Umbilical cord (tissue), 2 donors: ENCODE data around the gene DNAJC27. TPM values are rescaled to one million over a fixed set of nuclear protein-coding genes. Genes with fewer than 3 reads are reported as not detected.
"Not testable (repeated sequence)": the region's sequence is repeated elsewhere in the genome, so short reads cannot be mapped to it uniquely, and the experiment has no call there.

Experiments used
- DNase-seq: peaks from one replicate; pipeline ENCODE4 v3.0.0-alpha.2; 2015; ENCODE audit warnings: low spot score
- total RNA-seq: library from RNA; depleted of rRNA; stranded (reverse); fragments of >200 nt; gene quantifications from one replicate; pipeline ENCODE4 v1.2.3, GENCODE V29; 2014; ENCODE audit warnings: low replicate concordance; ENCODE audit not compliant: insufficient read depth

The DNAJC27 gene
- 5.3 TPM for total RNA-seq

GRCh38 chr2:24971536-24972314, at the start of gene DNAJC27:
Gene DNAJC27, minus strand, starts transcription at chr2:24971955. Its CDS starts 51 bp downstream, at chr2:24971904.
- peak; percentile 99 for DNase-seq

GRCh38 chr2:25018681-25019080, 46.9 kb upstream of the DNAJC27 start:
- DNase-seq: no peak

- DNase-seq: no peak
These were observed 42.9 kb upstream of the DNAJC27 start for GRCh38 chr2:25014631-25015030.

GRCh38 chr2:25011342-25011741, 39.6 kb upstream of the DNAJC27 start:
- DNase-seq: not testable (repeated sequence)

GRCh38 chr2:25009954-25010353, 38.2 kb upstream of the DNAJC27 start:
- DNase-seq: no peak

GRCh38 chr2:25002066-25002465, 30.3 kb upstream of the DNAJC27 start:
- DNase-seq: peak; percentile 71

GRCh38 chr2:25001325-25001637, 29.5 kb upstream of the DNAJC27 start:
- no peak for DNase-seq

- peak; percentile 59 for DNase-seq
These were observed 29.0 kb upstream of the DNAJC27 start for GRCh38 chr2:25000503-25001324.

GRCh38 chr2:25000036-25000435, 28.3 kb upstream of the DNAJC27 start:
- no peak for DNase-seq

- not testable (repeated sequence) for DNase-seq
These were observed 27.3 kb upstream of the DNAJC27 start for GRCh38 chr2:24999097-24999496.

GRCh38 chr2:24994146-24994724, 22.5 kb upstream of the DNAJC27 start:
- no peak for DNase-seq

GRCh38 chr2:24993406-24994145, 21.8 kb upstream of the DNAJC27 start:
- peak; percentile 25 for DNase-seq

- DNase-seq: peak; percentile 42
These were observed 14.6 kb upstream of the DNAJC27 start for GRCh38 chr2:24986372-24986771.

GRCh38 chr2:24985511-24985910, 13.8 kb upstream of the DNAJC27 start:
- no peak for DNase-seq

GRCh38 chr2:24984912-24985311, 13.2 kb upstream of the DNAJC27 start:
- DNase-seq: peak; percentile 96

GRCh38 chr2:24981411-24982136, 9.8 kb upstream of the DNAJC27 start:
- DNase-seq: peak; percentile 14

- DNase-seq: no peak
These were observed 6.9 kb upstream of the DNAJC27 start for GRCh38 chr2:24978661-24979060.

GRCh38 chr2:24977631-24978030, 5.9 kb upstream of the DNAJC27 start:
- no peak for DNase-seq

- no peak for DNase-seq
These were observed 2.1 kb upstream of the DNAJC27 start for GRCh38 chr2:24973812-24974211.

GRCh38 chr2:24972315-24972961, 683 bp upstream of the DNAJC27 start:
- DNase-seq: peak; percentile 60

- peak; percentile 65 for DNase-seq
These were observed 544 bp downstream of the DNAJC27 start for GRCh38 chr2:24971286-24971535.
